ENCODE data around the gene SRP68. TPM values are rescaled to one million over a fixed set of nuclear protein-coding genes. Genes with fewer than 3 reads are reported as not detected.

SRP68 gene
- total RNA-seq, 2 donors from 2014 or later: 80.4 to 89.2 TPM

DNA sequence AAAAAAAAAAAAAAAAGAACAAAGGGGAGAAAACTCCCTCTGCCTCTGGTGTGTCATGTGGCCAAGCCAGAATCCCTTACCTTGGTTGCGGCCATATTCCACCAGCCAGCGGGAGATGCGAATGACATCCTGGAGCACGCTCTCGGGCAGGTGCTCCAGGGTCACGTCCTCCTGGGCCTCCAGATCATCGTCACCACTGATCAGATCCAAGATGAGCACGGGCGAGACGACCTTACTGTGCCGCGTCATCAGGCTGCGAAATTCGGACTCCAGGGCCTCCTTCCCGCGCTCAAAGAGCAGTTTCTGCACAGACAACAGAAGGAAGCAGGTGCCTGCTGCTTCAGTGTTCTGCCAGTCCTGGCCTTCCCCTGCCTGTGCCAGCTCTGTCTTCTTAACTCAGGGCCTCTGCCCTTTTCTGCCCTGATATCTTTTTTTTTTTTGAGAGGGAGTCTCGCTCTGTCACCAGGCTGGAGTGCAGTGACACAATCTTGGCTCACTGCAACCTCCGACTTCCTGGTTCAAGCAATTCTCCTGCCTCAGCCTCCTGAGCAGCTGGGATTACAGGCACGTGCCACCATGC, 25.5 kb upstream of the SRP68 start:
- H3K36me3 Mint-ChIP-seq (ENCODE audit: low read depth): peaks cover 3% of the 10 kb centered on the region
- DNase-seq (no peak), ATAC-seq (no peak)
- H3K9me3 ChIP-seq (ENCODE audit: control insufficient read depth, low read length, poor library complexity, severe bottlenecking): no peaks in the 10 kb centered on the region
- H3K4me3 Mint-ChIP-seq: no peak overlapping the region
- H3K27ac Mint-ChIP-seq: no peak overlapping the region
- peaks cover 10% of the 10 kb centered on the region for H3K4me1 Mint-ChIP-seq
- H3K27me3 Mint-ChIP-seq: no peaks in the 10 kb centered on the region

DNA sequence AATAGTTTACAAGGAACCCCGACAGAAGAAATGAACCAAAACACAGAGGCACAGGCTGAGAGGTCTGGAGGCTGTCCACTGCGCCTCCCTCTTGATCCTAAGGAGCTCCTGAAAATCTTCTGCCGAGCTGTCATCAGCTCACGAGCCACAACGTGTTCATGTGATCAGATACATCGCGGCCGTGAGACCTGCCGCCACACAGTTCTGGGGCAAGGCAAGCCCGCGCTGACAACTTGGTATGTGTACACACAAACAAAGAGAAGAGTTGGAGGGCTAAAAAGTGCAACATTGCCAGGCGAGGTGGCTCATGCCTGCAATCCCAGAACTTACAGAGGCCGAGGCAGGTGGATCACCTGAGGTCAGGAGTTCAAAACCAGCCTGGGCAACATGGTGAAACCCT, 23.6 kb upstream of the SRP68 start:
- DNase-seq (no peak), ATAC-seq (no peak)
- Mint-ChIP-seq H3K4me1 (peaks cover 3% of the 10 kb centered on the region), H3K27ac (peak overlapping the region; percentile 37), H3K4me3 (no peak overlapping the region), H3K27me3 (no peaks in the 10 kb centered on the region), H3K36me3 (ENCODE audit: low read depth) (peaks cover 3% of the 10 kb centered on the region)
- no peaks in the 10 kb centered on the region for H3K9me3 ChIP-seq (ENCODE audit: control insufficient read depth, low read length, poor library complexity, severe bottlenecking)

- no peaks in the 10 kb centered on the region for H3K36me3 Mint-ChIP-seq (ENCODE audit: low read depth)
- DNase-seq: no peak
- H3K9me3 ChIP-seq (ENCODE audit: control insufficient read depth, low read length, poor library complexity, severe bottlenecking): no peaks in the 10 kb centered on the region
- H3K4me3 Mint-ChIP-seq: no peak overlapping the region
- H3K27ac Mint-ChIP-seq: no peak overlapping the region
- no peaks in the 10 kb centered on the region for H3K4me1 Mint-ChIP-seq
- no peaks in the 10 kb centered on the region for H3K27me3 Mint-ChIP-seq
- no peak for ATAC-seq
Observed at GRCh38 chr17:76094046-76094445, 21.7 kb upstream of the SRP68 start.

GRCh38 chr17:76092526-76093413, 20.5 kb upstream of the SRP68 start:
- Mint-ChIP-seq H3K4me1 (no peaks in the 10 kb centered on the region), H3K36me3 (ENCODE audit: low read depth) (peaks cover 2% of the 10 kb centered on the region), H3K4me3 (no peak overlapping the region), H3K27ac (no peak overlapping the region), H3K27me3 (no peaks in the 10 kb centered on the region)
- ATAC-seq: no peak
- no peak for DNase-seq
- H3K9me3 ChIP-seq (ENCODE audit: control insufficient read depth, low read length, poor library complexity, severe bottlenecking): no peaks in the 10 kb centered on the region

- Mint-ChIP-seq H3K4me1 (no peaks in the 10 kb centered on the region), H3K27me3 (no peaks in the 10 kb centered on the region), H3K36me3 (ENCODE audit: low read depth) (peaks cover 2% of the 10 kb centered on the region), H3K27ac (peak overlapping the region; percentile 72), H3K4me3 (peak overlapping the region; percentile 31)
- ATAC-seq (peak; percentile 64), DNase-seq (no peak)
- no peaks in the 10 kb centered on the region for H3K9me3 ChIP-seq (ENCODE audit: control insufficient read depth, low read length, poor library complexity, severe bottlenecking)
Observed at GRCh38 chr17:76091526-76092286, 19.4 kb upstream of the SRP68 start.

GRCh38 chr17:76090517-76091129, 18.3 kb upstream of the SRP68 start:
- no peak overlapping the region for H3K27ac Mint-ChIP-seq
- H3K9me3 ChIP-seq (ENCODE audit: control insufficient read depth, low read length, poor library complexity, severe bottlenecking): no peaks in the 10 kb centered on the region
- no peak overlapping the region for H3K4me3 Mint-ChIP-seq
- peaks cover 2% of the 10 kb centered on the region for H3K36me3 Mint-ChIP-seq (ENCODE audit: low read depth)
- H3K27me3 Mint-ChIP-seq: no peaks in the 10 kb centered on the region
- no peaks in the 10 kb centered on the region for H3K4me1 Mint-ChIP-seq
- DNase-seq (no peak), ATAC-seq (no peak)

GRCh38 chr17:76089680-76090516, 17.6 kb upstream of the SRP68 start:
- H3K4me3 Mint-ChIP-seq: no peak overlapping the region
- H3K27me3 Mint-ChIP-seq: no peaks in the 10 kb centered on the region
- H3K9me3 ChIP-seq (ENCODE audit: control insufficient read depth, low read length, poor library complexity, severe bottlenecking): no peaks in the 10 kb centered on the region
- peaks cover 2% of the 10 kb centered on the region for H3K36me3 Mint-ChIP-seq (ENCODE audit: low read depth)
- peak overlapping the region; percentile 53 for H3K27ac Mint-ChIP-seq
- ATAC-seq (no peak), DNase-seq (no peak)
- no peaks in the 10 kb centered on the region for H3K4me1 Mint-ChIP-seq

- H3K4me3 Mint-ChIP-seq: no peak overlapping the region
- H3K27ac Mint-ChIP-seq: no peak overlapping the region
- no peak for ATAC-seq
- no peaks in the 10 kb centered on the region for H3K27me3 Mint-ChIP-seq
- peaks cover 2% of the 10 kb centered on the region for H3K36me3 Mint-ChIP-seq (ENCODE audit: low read depth)
- H3K9me3 ChIP-seq (ENCODE audit: control insufficient read depth, low read length, poor library complexity, severe bottlenecking): no peaks in the 10 kb centered on the region
- no peaks in the 10 kb centered on the region for H3K4me1 Mint-ChIP-seq
- no peak for DNase-seq
Observed at GRCh38 chr17:76088868-76089576, 16.7 kb upstream of the SRP68 start.

DNA sequence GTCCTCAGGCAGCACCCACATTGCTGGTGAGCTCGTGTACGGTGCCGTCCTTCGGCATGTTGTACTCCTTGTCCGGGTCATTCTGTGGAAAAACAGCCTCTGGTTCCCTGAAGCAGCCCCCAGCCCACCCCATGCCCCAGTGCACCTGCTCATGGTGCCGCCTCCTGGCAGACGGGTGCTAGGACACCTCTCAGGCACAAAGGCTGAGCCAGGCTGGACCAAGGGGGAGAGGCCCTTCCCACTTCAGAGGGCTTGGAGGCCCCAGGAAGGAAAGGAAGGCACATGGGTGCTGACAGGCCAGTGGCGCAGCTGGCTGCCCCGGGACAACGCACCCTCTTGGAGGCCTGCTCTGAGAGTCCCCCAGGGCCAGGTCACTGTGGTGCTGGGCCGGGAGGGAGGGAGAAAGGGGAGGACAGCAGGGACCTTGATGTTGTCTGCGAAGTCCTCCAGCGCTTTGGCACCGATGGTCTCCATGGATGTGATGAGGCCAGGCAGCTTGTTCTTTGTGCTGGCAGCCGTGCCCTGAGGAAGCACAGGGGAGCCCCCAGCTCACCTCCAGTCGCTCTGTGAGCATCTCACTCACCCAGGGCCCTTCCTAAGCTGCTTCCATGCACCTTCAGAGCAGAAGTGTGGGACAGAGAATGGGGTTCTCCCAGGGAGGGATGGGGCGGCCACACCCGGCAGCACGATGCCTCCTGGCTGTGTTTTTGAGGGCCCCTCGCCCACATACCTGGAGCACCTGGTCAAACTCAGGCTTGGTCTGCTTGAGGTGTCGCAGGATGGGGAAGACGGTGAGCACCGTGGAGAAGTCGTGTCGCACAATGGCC, 15.9 kb upstream of the SRP68 start:
- Mint-ChIP-seq H3K4me3 (no peak overlapping the region), H3K27me3 (no peaks in the 10 kb centered on the region), H3K4me1 (no peaks in the 10 kb centered on the region), H3K27ac (no peak overlapping the region), H3K36me3 (ENCODE audit: low read depth) (peaks cover 2% of the 10 kb centered on the region)
- H3K9me3 ChIP-seq (ENCODE audit: control insufficient read depth, low read length, poor library complexity, severe bottlenecking): no peaks in the 10 kb centered on the region
- DNase-seq (no peak), ATAC-seq (no peak)

GRCh38 chr17:76087531-76087930, 15.2 kb upstream of the SRP68 start:
- H3K9me3 ChIP-seq (ENCODE audit: control insufficient read depth, low read length, poor library complexity, severe bottlenecking): no peaks in the 10 kb centered on the region
- H3K4me1 Mint-ChIP-seq: no peaks in the 10 kb centered on the region
- ATAC-seq (no peak), DNase-seq (no peak)
- no peak overlapping the region for H3K4me3 Mint-ChIP-seq
- H3K36me3 Mint-ChIP-seq (ENCODE audit: low read depth): peaks cover 2% of the 10 kb centered on the region
- no peaks in the 10 kb centered on the region for H3K27me3 Mint-ChIP-seq
- no peak overlapping the region for H3K27ac Mint-ChIP-seq

DNA sequence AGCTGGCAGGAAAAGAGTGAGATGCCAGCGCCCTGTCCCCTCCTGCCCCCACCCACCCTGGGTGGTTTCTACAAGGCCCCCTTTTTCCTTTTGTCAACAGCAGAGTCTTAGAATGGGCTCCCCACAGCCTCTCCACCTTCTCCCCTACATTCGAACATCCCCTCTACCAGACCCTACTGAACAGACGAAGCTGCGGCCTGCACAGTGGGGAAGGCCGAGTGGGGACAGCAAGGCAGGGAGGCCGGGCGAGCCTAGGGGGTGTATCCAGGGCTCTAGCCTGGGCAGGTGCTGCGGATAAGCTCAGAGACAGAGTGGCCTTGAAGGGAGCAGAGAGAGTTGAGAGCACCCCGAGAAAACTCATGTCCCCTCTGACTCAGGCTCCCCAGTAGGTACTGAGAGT, 14.1 kb upstream of the SRP68 start:
- no peaks in the 10 kb centered on the region for H3K4me1 Mint-ChIP-seq
- no peak for DNase-seq
- H3K36me3 Mint-ChIP-seq (ENCODE audit: low read depth): peaks cover 2% of the 10 kb centered on the region
- ATAC-seq: no peak
- H3K27me3 Mint-ChIP-seq: no peaks in the 10 kb centered on the region
- H3K27ac Mint-ChIP-seq: no peak overlapping the region
- no peak overlapping the region for H3K4me3 Mint-ChIP-seq
- H3K9me3 ChIP-seq (ENCODE audit: control insufficient read depth, low read length, poor library complexity, severe bottlenecking): no peaks in the 10 kb centered on the region
